Liver (tissue), 3 donors: ENCODE measurements around the gene RPS19BP1.

Experiments
- CTCF ChIP-seq: fragments of 150-350 bp; IDR thresholded peaks from 2 replicates; pipeline ENCODE4 v1.5.1; 2017; ENCODE audit warnings: improper control_type of control experiment, low read depth, low read length; ENCODE audit not compliant: missing input control
- RXRA ChIP-seq, 2 donors: IDR thresholded peaks; 2 replicates each; pipeline ENCODE4 v1.6.1; 2017 to 2018; ENCODE audit warnings: antibody characterized with exemption in 2 of 2, mild to moderate bottlenecking in 1 of 2
- donor health status: healthy.
- donor health status: healthy.

DNA sequence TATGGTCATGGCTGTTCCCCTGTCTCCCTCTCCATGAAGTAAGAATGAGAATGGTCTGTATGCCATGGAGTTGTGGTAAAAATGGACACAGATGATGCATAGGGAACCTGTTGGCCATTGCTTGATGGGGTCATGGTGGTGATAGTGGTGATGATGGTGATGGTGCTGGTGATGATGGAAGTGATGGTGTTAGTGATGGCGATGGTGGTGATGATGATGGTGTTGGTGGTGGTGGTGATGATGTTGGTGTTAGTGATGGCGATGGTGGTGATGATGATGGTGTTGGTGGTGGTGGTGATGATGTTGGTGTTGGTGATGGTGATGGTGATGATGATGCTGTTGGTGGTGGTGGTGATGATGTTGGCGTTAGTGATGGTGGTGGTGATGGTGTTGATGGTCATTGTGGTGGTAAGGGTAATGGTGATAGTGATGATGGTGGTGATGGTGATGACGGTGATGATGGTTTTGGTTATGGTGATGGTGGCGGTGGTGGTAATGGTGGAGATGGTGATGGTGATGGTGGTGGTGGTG, 32.9 kb upstream of the RPS19BP1 start:
- TF ChIP-seq RXRA (IDR thresholded peaks at IDR 0.05) (no peak), CTCF (no peak)
